Activated CD8-positive, alpha-beta memory T cell treated with anti-CD3 and anti-CD28 coated beads, Interleukin-2, amount 50 U/mL, for 48 hours (primary cell): ENCODE results near the gene NRXN3.

Experiments
- DNase-seq: peaks from one replicate; pipeline ENCODE4 v3.0.0-alpha.2; 2020

NRXN3 gene

DNA sequence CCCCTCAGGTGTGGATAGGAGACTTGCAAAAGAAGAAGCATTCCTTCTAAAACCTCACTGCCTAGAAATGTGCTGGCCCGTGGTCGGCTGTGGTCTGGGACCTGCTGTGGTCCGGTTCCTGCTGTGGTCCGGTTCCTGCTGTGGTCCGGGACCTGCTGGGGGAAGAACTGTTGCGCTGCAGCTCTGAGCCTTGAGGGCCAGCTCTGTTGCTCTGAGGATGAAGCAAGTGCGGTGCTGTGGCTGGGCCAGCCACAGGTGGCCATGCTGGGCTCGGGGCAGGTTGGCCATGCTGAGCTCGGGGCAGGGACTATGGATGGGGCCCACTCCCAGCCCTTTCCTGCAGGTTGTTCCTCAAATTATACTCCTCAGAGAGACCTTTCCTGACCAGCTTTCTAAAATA is 5.2 kb downstream of the NRXN3 start:
- DNase-seq: no peak

DNA sequence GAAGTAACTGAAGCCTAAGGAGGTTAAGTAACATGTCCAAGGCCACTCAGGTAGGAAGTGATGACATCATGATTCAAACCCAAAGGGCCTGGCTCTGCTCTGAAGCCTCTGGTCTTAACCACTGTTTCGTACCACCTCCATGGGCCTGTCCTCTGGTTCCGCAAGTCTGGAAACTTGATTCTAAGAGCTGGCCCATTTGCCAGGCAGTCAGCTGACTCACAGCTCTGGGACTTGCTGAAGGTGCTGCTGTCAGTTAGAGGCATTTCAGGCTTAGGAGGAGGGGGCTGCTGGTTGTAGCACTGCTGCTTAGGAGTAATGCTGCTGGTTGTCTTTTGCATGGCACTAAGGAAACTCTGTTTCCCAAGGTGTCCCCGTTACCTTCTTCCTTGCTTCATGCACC is 7.9 kb downstream of the NRXN3 start:
- no peak for DNase-seq

DNA sequence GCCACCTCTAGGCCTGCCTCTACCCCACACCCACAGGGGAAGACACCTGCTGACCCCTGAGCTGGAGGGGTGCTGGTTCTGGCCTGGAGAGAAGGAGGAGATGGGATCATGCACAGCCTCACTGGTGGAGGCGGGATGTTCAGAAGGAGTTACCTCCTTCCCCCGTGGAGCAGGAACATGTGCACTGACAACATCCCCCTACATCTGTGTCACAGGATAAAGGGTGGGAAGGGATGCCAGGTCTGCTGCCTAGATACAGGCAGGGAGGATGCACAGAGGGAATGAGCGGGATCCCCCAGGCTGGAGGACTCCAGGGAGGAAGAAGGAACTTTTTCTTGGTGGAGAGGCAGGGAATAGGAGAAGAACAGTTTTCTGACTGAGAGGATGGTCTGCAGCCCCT is 8.8 kb downstream of the NRXN3 start:
- DNase-seq: no peak

DNA sequence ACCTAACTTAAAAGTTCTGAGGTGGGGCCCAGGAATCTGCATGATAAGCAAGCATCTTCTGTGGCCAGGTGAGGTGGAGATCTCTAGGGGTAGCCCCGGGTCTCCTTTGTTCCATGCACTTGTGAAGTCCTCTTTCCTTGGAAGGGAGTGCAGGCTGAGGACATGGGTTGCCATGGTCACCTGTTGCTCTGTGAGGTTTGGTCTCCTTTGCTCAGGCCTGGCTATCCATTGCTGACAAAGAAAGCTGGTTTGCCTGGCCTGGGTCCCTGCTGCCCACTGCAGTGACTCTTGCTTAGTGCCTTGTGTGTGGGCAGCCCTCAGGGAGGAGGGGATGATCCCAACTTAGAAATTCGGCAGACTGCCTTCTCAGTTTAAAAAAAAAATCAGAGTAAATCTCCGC is 11.1 kb downstream of the NRXN3 start:
- no peak for DNase-seq

DNA sequence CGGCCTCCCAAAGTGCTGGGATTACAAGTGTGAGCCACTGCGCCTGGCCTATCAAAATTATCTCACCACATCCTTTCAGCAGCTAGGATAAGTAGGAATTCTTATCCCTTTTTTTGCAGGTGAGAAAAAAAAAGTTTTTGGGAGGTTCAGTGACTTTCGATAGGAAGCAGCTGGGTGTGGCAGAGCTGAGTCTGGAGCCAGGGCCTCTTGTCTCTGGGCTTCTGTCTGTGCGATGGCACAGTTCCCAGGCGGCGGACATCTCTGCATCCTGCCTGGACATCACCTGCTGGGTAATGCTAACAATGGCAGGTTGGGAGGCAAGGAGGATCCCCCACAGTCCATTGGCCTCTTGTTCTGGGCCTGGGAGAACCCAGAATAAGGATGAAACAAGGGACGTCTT is 12.5 kb downstream of the NRXN3 start:
- no peak for DNase-seq

DNA sequence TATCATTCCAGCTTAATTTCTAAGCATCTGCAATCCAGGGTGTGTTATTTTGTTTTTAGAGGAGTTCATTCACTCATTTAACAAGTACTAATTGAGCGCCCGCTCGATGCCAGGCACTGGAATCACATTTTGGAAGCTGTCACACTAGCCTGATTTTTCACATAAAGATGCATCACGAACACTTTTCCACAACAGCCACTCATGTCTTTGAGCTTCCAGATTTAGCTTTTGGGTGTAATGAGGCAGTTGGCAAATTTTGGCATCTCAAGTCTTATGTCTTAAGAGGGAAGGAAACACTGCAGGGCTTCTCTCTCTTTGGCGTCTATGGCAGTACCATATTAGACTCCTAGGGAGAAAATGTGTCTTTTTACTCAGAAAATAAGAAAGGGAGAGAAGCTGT is 14.0 kb downstream of the NRXN3 start:
- DNase-seq: no peak

DNA sequence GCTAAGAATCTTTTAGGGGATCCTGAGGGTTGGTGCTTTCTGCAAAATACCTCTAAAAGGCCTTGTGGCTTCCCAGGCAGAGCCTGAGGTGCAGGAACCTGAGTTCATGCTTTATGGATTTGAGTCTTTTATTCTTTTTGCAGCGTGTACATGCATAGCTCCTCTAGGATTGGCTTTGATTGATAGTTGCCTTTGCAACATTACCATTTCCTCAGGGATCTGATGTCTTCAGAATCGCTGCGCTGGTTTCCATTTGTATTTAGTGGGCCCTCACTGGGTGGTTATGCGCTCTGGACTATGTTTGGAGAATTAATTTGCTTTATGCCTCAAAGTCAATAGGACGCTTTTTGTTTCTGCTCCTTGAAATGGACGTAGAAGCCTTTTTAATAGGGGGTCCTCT is 16.1 kb downstream of the NRXN3 start:
- no peak for DNase-seq

DNA sequence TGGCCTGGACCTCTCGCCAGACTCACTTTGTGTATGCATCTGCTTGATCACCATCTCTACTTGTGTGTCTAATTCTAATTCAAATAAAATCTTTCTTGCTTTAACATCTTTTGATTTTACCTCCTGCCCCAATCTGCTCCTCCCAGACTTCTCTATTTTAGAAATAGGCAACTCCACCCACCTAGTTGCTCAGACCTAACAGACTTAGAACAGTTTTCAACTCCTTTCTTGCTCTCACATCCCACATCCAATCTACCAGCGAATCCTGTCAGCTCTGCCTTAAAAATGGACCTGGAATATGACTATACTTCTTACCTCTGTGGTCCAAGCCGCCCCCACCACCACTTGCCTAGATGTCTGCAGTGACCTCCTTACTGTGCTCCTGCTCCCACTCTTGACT is 18.7 kb downstream of the NRXN3 start:
- DNase-seq: no peak

DNA sequence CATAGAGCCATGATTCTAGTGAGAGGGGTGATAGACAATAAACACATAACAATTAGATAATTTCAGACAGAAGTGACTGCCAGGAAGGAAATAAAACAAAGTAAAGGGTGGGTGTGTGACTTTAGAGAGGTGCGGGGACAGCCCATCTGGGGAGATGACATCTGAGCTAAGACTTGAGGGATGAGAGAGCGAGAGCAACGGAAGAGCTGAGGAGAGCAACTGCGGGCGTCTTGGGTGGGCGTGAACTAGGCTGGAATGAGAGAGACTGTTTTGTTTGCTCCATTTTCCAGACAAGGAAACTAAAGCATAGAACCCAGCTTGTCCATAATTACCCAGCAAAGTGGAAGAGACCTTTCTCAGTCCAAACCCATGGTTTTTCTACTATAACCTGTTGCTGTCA is 25.3 kb downstream of the NRXN3 start:
- DNase-seq: no peak

DNA sequence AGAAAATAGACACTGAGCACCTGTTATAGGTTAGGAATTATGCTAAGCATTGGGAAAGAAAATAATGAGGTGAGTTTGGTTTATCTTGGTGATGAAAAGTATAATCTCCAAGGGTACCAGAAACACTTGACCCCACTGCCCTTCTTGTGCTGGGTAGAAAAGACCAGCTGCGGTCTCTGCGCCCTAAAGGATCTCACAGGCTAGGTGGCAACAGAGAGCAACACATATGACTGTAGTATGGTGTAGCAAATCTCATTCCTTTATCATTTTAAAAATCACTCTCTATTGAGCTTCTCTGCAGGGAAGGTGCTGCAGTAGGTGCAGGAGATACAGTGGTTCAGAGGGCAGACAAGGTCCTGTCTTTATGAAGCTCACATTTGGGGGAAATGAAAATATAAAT is 26.1 kb downstream of the NRXN3 start:
- DNase-seq: no peak

DNA sequence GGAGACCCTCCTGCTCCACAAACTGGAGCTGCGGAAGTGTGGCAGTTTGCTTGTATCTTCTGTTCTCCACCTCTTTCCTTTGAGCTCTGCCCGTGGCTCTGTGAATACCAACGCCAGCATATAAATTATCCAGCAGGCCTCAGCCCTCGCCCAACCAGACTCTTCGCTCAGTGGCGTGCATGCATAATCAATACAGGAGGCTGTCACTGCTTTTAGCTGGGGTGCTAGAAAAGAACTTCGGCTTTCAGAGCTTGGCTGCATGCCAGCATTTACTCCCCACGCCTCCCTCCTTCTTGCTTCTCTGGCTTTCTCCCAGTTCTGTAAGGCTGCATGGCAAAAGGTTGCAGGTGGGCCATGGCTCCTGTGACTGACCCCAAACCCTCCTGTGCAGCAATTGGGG is 26.9 kb downstream of the NRXN3 start:
- no peak for DNase-seq

DNA sequence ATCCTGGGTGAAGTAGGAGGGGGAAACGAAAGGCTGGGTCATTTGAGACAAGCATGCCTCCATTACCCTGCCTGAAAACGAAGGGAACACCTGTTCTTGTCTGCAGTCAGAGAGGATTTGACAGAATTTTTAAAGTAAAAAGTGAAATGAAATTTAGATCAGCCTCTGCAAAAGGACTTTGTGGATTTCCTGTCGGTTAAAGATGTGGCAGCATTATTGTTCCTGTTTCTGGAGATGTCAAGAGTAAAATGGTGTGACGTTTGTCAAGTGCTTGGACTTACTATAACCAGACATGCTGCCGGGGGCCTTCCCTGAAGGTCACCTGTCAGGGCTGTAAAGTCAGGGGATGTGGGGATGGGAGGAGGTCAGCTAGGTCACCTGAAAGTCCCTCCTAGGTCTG is 32.0 kb downstream of the NRXN3 start:
- no peak for DNase-seq

DNA sequence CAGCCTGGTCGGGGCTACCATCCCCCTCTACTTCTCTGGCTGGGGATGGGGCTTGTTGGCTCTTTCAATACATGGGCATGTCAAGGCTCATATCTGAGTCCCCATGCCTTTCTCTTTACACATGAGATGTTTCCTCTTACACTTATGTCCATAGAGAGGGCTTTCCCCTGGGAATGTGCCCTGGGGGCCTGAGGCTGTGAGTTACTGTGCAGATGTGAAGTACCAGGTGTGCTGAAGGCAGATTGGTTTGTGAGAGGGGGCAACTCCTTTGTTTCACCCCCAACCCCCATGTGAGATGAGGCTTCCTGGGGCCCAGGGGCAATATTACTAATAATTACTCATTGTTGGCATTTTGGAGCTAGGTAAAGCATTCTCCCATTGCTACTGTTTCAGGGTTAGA is 32.8 kb downstream of the NRXN3 start:
- no peak for DNase-seq

DNA sequence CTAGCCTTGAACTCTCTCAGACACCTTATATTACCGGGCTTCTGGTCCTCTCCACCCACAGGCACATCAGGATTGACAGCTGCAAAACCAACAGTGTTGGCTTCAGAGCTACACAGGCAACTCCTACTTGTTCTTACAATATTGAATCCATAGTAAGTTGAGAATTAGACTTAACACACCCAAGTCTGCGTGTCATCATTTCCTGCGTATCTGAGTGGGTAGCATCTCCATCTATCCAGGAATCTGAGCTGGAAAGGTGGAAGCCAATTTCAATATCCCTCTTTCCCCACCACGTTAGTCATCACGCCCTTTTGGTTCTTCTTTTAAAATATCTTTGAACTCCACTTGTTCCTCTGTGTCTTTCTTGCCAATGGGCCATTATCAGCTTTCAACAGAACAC is 37.2 kb downstream of the NRXN3 start:
- no peak for DNase-seq

DNA sequence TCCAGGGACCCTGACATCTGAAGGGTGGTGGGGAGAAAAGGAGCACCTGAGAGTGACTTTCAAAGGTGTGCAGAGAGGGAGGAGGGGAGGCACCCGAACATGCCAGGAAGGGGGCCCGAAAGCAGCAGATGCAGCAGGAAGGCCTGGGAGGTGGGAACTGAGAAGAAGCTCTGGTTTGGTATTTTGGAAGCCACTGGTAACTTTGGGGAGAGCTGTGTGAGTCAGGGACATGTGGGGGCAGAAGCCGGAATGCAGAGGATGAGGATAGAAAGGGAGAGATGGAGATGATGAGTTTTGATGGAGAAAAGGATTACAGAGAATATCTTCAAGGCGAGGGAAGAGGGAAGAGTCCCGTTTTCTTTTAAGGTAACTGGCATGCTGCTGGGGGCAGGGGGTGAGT is 50.1 kb downstream of the NRXN3 start:
- DNase-seq: no peak

DNA sequence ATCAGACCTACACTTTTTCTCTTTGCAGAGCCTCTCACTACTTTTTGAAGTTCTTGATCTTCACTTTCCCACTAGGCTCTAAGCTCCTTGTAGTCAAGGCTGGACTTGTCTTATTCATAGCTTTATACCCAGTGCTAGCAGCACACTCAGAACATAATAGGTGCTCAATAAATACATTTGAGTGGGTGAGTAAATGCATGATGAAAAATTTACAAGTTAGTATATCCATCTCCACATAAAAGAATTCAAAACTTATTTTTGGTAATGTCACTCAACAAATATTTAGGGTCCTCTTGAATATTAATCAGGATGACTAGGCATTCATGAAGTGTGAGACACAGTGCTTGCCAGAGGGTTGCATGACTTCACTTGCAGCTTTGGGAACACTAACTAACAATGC is 52.6 kb downstream of the NRXN3 start:
- DNase-seq: no peak

DNA sequence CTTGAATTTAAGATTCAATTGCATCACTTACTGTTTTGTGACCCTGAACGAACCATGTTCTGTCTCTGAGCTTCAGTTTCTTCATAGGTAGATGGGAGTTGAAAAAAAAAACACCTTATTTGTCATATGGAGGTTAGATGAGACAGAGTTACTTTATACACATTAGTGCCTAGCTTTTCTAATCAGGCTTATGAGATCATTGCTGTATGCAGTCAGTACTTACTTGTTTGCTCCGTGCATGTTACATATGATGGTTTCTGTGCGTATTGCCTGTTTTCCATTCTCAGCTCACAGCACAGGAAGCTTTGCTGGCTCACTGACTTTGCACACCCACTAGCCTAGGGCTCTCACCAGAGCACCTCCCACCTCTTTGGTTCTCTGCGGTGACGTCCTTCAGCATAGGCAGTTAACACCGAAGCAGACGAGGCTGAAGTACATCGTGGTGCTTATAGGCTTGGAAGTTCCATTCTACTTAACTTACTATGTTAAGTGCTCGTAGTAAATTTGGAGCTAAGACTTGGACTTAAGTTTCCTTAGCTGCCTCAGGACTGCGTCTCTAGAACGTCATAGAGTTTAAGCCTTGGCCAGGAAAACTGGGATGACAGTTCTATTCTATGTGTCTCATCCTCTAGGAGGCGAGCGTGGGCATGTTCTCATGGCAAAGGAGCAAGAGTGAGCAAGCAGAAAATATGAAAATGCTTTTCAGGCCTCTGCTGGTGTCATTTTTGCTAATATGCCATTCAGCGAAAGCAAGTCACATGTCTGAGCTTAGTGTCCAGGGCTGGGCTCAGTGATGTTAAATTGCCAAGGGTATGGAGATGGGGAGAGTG is 57.3 kb downstream of the NRXN3 start:
- no peak for DNase-seq

DNA sequence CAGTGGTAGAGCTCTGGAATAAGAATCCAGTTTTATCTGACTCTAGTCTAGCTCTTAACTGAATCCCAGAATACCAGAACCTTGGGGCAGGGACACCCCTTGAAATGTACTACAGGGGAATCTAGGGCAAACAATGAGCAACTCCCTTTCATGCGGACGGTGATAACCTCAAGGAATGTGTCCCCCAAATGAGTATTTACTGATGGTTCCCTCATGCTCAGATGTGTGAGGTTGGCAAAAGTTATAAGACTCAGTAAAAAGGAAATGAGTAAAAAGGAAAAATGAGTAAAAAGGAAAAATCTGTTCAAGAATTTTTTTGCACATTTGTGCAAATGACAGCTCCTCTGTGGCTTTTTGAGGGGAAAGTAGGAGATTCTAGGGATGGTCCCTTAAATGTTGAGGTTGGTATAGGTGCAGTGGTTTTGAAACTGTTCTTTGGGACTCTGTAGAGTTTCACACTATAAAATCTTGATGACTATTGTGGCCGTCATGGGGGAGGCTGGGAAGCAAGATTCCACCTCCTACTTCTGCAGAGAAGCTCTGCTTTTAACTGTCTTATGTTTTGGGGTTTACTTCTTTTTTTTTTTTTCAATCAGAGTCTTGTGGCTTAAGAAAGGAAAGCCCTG is 58.6 kb downstream of the NRXN3 start:
- DNase-seq: no peak

DNA sequence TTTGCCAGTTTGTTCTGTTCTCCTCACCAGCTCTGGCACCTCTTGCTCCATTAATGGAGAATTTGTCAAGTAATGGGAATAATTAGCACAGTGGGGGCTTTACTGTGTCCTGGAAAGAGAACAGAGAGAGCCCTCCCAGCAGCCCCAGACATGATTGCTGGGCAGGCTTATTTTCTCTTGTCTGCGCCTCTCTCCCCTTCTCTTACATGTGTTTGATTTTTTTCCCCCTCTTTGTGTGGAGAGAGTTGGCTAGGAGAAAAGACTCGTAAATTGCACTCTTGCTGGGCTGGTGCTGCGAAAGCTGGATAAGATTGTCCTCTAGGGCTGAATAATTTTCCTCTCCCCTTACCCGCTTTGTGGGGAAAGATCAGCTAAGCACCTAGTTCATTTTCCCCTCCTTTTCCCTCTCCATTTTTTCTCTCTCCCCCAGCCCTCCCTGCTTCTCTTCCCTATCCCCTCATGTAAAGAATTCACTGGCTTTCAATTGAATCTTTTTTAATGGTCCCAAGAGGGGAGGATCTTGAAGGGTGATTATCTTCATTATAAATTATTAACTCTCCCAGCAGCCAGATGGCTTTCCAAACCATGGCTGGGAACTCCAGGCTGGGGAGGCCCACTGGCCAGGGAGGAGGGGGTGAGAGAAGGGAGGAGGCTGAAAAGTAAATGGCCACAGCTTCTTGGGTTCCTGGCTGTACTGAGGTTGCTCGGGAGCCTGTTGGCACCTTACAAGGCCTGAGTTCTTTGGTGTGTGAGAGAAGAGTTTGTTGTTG is 62.2 kb downstream of the NRXN3 start:
- no peak for DNase-seq

DNA sequence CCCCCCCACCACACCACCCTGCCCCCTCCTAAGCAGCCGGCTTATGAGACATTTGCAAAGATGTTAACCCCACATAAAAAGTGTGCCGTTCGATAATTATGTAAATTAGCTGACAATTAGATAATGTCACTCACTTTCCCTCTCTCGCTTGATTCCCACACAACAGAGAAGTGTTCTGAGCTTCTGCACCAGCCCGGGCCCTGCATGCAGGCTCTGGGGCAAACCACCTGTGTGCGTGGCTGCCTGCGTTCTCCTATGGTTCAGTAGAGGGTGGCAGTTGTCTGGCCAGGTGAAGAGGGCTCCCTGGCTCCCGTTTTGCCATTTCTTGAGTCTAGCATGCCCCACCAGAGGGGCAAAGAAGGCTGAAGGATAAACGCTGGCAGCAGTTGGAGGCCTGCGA is 68.0 kb downstream of the NRXN3 start:
- DNase-seq: no peak

DNA sequence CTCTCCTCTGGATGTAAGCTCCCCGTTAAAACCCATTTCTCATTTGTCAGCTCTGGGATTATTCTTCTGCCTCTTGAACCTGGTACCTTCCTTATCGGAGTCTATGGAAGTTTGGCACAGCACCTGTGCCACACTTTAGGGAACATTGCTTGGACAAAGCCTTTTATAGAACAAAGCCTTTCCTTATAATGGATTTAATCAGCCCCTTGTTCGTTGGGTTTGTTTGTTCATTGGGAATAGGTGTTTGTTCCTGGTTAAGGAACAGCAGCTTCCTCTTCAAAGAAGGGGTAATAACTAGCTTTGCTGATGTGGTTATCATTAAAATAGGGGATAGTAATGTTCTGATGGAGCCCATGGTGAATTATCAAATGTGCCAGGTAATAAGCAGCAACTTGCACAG is 70.4 kb downstream of the NRXN3 start:
- no peak for DNase-seq

DNA sequence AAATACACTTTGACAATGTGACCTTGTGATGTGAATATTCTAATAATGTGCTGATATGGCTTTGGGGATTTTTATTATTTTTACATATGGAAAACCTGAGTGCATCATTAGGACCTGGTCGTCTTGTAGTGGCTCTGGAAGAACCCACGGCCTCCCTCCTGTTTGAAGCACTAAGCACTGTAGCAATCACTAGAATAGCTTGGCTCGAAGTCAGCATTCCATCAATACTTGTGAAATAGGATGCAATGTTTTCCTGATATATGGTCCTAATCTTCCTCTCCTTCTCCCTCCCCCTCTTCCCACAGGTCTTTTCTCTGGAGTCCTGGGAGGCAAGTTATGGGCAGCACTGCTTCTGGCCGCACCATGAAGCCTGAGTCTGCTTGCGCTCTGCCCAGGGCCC is 71.9 kb downstream of the NRXN3 start:
- no peak for DNase-seq

DNA sequence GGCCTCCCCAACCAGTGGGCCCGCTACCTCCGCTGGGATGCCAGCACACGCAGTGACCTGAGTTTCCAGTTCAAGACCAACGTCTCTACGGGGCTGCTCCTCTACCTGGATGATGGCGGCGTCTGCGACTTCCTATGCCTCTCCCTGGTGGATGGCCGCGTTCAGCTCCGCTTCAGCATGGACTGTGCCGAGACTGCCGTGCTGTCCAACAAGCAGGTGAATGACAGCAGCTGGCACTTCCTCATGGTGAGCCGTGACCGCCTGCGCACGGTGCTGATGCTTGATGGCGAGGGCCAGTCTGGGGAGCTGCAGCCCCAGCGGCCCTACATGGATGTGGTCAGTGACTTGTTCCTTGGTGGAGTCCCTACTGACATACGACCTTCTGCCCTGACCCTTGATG is 73.0 kb downstream of the NRXN3 start:
- no peak for DNase-seq

DNA sequence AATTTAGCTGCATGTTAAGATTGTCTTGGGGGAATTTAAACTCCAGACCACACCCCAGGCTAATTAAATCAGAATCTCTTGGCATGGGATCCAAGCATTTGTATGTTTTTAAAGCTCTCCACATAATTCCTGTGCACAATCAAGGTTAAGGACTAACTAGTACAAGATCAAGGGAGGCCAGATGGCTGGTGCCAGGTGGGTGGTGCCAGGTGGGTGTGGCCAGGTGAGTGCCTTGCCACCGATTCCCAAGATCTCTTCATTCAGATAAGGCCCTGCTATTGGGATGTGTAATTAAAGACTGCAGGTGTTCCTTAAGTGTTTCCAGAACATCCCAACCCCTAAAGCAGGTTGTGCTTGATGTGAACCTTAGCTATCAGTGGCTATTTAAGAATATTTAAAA is 75.1 kb downstream of the NRXN3 start:
- no peak for DNase-seq
